ENCODE results near the gene PCDHB12. TPM values are rescaled to one million over a fixed set of nuclear protein-coding genes. Genes with fewer than 3 reads are reported as not detected.
"Not testable (repeated sequence)": the region's sequence is repeated elsewhere in the genome, so short reads cannot be mapped to it uniquely, and the experiment has no call there.

The PCDHB12 gene
- 19.7 TPM for total RNA-seq

GRCh38 chr5:141208478-141208877, at the start of gene PCDHB12:
PCDHB12 (plus strand) TSS chr5:141208719; CDS start chr5:141208908, 189 bp downstream.
- intact Hi-C loops (cut with DNase I), result no loop called here
- no peaks in the 10 kb centered on the region for H3K4me1 ChIP-seq
- DNase-seq (ENCODE audit: low spot score in 2 of 2), result no peak
- peaks cover 55 to 89% of the 10 kb centered on the region in 2 donors for H3K9me3 ChIP-seq
- no peak within 1 kb of the TSS for H3K27ac ChIP-seq
- peaks cover 0 to 21% of the 10 kb centered on the region in 2 donors for H3K36me3 ChIP-seq
- no peaks in the 10 kb centered on the region for H3K27me3 ChIP-seq
- TF ChIP-seq CTCF (IDR thresholded peaks at IDR 0.05), result peak in 1 of 3 experiments; percentile 23
- peak within 1 kb of the TSS in 1 of 2 donors; percentile 8 for H3K4me3 ChIP-seq

GRCh38 chr5:141172381-141173204, 35.9 kb upstream of the PCDHB12 start, which contains the start of gene PCDHB7:
PCDHB7 (plus strand) TSS chr5:141172644; CDS start chr5:141172836, 192 bp downstream.
- Histone ChIP-seq H3K4me3 (peak within 1 kb of the TSS; percentile 11 to 20), H3K27ac (no peak within 1 kb of the TSS), H3K4me1 (no peaks in the 10 kb centered on the region), H3K27me3 (no peaks in the 10 kb centered on the region), H3K9me3 (peaks cover 8 to 75% of the 10 kb centered on the region in 2 donors), H3K36me3 (no peaks in the 10 kb centered on the region)
- intact Hi-C loops (cut with DNase I), result no loop called here
- DNase-seq (ENCODE audit: low spot score in 2 of 2), result no peak
- peak in 2 of 3 experiments; percentile 26 to 41 for TF ChIP-seq CTCF (IDR thresholded peaks at IDR 0.05)

GRCh38 chr5:141174291-141175104, 34.0 kb upstream of the PCDHB12 start:
- DNase-seq (ENCODE audit: low spot score in 2 of 2); H3K4me3 ChIP-seq; H3K27ac ChIP-seq; H3K36me3 ChIP-seq; H3K4me1 ChIP-seq; H3K27me3 ChIP-seq; intact Hi-C loops (cut with DNase I): not testable (repeated sequence)
- peaks cover 17 to 82% of the 10 kb centered on the region in 2 donors for H3K9me3 ChIP-seq

GRCh38 chr5:141175933-141176332, 32.6 kb upstream of the PCDHB12 start:
- TF ChIP-seq CTCF (IDR thresholded peaks at IDR 0.05), result no peak
- H3K9me3 ChIP-seq, result peaks cover 17 to 76% of the 10 kb centered on the region in 2 donors

GRCh38 chr5:141177577-141178191, 30.8 kb upstream of the PCDHB12 start, which contains the start of gene PCDHB8:
PCDHB8 (plus strand) TSS chr5:141177790; CDS start chr5:141178035, 245 bp downstream.
- DNase-seq (ENCODE audit: low spot score in 2 of 2); intact Hi-C loops (cut with DNase I); H3K27ac ChIP-seq; H3K36me3 ChIP-seq; H3K27me3 ChIP-seq; H3K4me1 ChIP-seq; H3K4me3 ChIP-seq: not testable (repeated sequence)
- H3K9me3 ChIP-seq, result peaks cover 17 to 77% of the 10 kb centered on the region in 2 donors

More at GRCh38 chr5:141175933-141176332, 32.6 kb upstream of the PCDHB12 start:
- Histone ChIP-seq H3K4me3 (no peak overlapping the region), H3K4me1 (no peaks in the 10 kb centered on the region), H3K27me3 (no peaks in the 10 kb centered on the region), H3K36me3 (no peaks in the 10 kb centered on the region), H3K27ac (no peak overlapping the region)
- intact Hi-C loops (cut with DNase I), result no loop called here
- no peak for DNase-seq (ENCODE audit: low spot score in 2 of 2)

- intact Hi-C loops (cut with DNase I); H3K27me3 ChIP-seq; DNase-seq (ENCODE audit: low spot score in 2 of 2); H3K4me1 ChIP-seq; H3K36me3 ChIP-seq; H3K27ac ChIP-seq: not testable (repeated sequence)
- Histone ChIP-seq H3K9me3 (peaks cover 27 to 75% of the 10 kb centered on the region in 2 donors), H3K4me3 (peak overlapping the region in 1 of 2 donors; percentile 8)
Measured at GRCh38 chr5:141179371-141179770, 29.1 kb upstream of the PCDHB12 start.

- H3K27me3 ChIP-seq; intact Hi-C loops (cut with DNase I): not testable (repeated sequence)
- H3K9me3 ChIP-seq, result peaks cover 27 to 75% of the 10 kb centered on the region in 2 donors
Measured at GRCh38 chr5:141179876-141180275, 28.6 kb upstream of the PCDHB12 start.

More at GRCh38 chr5:141179876-141180275, 28.6 kb upstream of the PCDHB12 start:
- H3K4me3 ChIP-seq; H3K4me1 ChIP-seq; DNase-seq (ENCODE audit: low spot score in 2 of 2); H3K27ac ChIP-seq; H3K36me3 ChIP-seq: not testable (repeated sequence)
